T-helper 9 cell (primary cell): Measurements from ENCODE around the gene PSMD5.

Experiments used
- DNase-seq: peaks from one replicate; pipeline ENCODE4 v3.0.0-alpha.2; 2020
- total RNA-seq, 2 donors: gene quantifications; one replicate each; lab custom pipeline; 2026; lab: John Stamatoyannopoulos, UW

PSMD5 gene
- total RNA-seq: 23.9 to 51.6 reads per million in 2 donors

DNA sequence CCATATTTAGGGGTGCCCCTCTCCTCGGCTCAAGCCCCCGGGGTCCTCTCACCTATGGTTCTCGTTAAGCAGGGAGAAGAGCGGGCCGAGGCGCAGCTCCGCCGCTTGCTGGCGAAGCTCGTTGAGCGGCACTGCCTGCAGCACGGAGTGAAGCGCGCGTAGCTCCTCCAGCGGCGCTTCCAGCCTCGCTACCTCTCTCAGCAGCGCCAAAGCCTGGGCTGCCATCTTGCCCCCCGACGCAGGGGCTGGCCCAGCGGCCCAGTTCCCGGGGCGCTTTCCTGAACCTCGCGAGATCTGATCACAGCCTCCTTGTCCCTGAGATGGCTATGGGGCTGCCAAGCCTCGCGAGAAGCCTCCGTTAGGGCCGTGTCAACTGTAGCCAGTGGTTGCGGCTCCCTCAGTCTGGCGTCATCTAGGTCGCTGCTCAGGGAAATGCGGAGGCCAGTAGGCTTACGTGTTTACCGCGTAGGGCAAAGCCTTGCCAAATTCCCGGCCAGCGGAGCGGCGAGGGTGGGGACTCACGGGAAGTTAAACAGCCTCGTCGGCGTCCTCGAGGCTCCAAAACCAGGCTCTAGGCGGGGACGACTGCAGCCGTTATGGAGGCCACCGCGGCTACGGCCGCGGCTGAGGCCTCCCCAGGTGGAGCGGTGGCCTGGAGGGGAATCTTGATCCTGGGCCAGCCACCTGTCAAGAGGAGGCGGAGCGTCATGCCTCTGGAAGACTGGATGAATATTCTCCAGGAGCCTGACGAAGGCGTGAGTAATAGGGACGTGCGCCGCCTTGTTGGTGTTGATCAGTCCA is at the start of gene PSMD5:
Gene PSMD5, minus strand, starts transcription at position 238 of the 801 bp plus-strand sequence. Its CDS starts 13 bp downstream, at position 225.
- peak; percentile 95 for DNase-seq

DNA sequence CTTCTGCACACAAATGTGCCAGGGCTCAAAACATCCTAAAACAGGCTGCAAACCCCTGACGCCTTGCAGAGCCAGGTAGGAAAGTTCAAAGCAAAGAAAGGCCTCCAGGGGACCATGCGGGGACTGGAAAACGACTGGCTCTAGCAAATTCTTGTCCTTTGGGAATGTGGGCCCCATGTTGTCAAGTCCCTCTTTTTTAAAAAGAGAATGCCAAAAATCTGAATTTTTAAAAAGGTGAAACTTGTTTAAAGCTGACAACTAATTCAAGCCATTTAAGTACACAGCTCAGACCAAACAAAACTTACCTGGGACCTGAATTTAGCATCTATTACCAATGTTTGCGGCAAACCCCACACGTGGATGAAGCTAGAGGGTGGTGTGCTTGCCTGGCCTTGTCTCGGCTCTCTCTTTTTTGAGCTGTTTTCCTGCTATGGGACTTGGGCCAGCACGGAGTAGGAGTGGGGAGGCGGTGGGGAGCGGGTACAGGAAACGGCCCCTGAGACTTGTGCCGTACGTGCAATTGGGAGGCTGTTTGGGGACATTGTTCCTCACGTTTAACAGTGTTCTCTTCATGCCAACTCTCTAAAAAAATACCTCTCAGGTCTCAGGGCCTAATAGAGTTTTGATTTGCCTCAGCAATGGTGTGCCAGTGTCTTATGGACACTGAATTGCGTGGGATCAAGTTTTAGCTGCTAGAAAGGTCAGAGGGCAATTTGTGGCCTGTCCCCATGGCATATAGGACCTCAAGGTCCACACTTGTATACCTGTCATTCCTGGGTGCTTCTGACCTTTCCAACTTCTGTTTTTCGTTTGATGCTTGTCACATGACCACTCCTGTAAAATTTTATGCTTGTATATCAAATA is 49.4 kb upstream of the PSMD5 start:
- no peak for DNase-seq

DNA sequence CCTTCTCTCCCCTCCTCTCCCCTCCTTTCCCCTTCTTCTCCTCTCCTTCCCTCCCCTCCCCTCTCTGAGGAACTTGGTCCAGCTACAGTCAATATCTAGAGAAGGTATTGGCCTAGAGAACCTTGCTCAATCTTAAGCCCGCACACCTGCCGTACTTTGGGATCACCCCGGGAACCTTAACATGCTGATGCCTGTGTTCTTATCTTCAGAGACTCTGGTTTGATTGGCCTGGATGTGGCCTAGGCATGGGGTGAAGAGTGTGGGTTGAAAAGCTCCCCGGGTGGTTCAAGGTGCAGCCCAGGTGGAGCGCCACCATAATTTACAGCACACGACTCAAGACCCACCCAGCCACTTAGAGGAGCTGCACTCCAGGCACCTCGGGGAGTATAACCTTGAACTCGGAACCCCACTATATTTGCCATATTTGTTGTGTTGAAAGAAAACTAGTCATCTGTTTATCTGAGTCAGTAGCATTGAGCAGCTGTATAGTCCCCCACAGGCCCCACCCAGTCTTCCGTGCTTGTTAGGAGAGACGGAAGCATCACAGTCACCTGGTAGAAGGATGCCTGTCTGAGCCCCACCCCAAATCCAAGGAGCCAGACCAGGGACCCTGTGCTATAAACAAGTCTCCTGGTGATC is 48.6 kb upstream of the PSMD5 start:
- peak; percentile 32 for DNase-seq

DNA sequence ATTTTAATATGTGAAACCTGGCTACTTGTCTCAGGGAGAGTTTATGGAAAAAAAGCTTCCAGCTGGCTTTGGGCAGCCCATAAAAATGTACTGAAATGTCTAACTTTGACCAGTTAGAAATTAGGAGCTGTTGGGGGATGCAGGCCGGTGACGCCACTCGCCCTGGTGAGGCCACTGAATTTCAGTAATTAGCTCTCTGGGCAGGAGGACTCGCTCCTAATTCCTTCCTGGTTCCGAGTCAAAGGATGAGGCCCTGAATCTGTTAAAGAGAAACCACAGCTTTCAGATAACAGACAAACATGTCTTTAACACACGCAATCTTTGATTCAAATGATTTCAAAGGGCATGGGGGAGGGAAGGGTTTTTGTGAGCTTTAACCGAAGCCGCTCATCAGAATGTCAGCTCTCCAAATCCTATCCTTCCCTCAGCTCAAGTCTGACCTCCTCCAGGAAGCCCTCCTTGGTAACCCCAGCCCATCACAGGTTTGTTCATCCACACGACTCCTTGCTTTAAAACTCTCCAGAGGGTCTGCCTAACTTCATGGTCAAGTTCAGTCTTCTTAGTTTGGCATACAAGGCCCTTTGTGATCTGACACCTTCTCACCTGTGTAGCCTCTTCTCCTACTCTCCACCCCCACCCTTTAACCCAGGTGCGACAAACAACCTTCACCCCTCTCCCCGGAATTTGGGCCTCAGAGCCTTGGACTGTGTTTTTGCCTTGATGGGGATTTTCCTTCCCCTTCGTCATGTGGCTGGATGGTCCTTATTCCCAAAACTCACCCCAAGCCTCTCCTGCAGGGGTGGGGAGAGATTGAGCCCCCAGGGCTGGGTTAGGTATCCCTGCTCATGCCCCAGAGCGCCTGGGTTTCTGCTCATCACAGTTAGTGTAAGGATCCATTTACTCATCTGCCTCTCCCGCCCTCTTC is 47.9 kb upstream of the PSMD5 start:
- DNase-seq: no peak

DNA sequence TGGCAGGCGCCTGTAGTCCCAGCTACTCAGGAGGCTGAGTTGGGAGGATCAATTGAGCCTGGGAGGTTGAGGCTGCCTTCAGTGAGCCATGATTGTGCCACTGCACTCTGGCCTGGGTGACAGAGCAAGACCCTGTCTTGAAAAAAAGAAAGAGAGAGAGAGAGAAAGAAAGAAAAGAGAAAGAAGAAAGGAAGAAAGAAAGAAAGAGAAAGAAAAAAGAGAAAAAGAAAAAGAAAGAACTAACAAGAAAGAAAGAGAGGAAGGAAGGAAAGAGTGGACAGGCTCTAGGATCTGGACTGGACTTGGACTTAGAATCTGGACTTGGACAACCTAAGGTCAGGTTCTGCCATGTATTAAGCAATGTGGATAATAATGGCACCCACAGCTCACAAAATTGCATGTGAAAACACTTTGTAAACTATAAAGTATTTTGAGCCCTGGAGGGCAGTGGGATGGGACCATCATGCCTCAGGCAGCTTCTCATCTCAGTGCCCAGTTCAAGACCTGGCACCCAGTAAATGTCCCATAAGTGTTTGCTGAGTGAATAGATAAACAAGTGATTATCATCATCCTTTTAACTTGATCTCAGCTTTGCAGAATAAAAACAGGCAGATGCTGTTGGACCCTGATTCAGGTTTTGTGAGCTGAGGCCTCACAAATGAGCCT is 47.0 kb upstream of the PSMD5 start:
- DNase-seq: no peak

DNA sequence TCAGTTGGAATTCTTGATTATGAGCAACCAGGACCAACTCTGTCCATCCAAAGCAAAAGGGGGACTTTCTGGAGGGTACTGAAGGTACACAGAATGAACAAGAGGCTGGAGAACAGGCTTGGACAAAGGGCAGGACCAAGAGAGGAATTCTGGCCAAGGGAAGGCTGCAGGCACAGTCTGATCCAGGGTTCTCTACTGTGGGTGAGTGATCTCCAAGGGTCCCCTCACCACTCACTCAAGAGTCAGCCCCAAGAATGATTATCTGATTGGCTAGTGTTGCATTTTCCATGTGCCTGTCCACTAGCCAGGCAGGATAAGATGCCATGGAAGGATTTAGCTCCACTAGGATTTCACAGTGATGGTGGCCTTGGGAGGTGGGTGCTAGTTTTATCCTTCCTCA is 45.9 kb upstream of the PSMD5 start:
- DNase-seq: no peak

DNA sequence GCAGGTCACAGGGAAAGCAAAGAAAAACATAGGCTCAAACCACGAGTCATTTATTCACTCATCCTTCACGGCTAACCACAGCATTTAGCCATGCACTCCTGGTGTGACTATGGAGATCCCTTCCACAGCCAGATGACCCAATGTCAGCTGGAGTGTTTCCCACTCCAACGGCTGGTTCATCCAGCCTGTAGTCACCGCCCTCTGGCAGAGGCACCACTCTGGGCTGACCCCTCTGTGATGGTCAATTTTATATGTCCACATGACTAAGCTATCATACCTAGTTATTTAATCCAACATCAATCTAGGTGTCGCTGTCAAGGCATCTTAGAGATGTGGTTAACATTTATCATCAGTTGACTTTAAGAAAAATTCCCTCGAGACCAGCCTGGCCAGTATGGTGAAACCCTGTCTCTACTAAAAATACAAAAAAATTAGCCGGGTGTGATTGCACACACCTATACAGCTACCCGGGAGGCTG is 43.8 kb upstream of the PSMD5 start:
- no peak for DNase-seq

DNA sequence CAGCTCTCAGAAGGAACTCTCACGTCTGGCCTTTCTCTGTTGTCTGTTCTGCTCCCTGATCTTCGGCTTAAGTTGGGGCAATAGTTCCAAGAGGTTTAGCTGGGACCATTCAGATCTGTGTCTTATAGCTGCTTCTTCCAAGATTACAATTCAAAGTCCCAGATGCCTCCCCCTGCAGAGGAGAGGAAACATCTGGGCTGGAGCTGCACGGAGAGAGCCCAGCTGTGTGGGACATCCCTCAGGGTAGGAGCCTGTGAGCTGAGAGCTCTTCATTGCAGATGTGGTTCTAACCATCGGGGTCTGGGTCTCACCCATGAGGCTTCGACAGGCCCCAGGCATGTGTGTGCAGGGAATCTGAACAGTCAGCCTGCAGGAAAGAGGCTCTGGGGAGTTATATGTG is 43.2 kb upstream of the PSMD5 start:
- no peak for DNase-seq

DNA sequence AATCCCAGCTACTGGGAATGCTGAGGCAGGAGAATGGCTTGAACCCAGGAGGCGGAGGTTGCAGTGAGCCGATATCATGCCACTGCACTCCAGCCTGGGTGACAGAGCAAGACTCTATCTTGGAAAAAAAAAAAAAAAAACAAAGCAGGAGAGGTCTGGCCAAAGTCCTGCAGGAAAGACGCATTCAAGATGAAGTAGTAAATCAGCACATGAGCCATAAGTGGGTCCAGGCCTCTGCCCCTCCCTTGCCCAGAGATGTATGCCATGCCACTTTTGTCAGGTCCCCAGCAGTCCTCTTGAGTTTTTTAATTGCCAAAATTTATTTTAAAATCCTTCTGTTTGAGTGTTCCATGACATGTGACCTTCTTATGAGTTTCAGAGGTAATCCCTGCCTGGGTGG is 42.7 kb upstream of the PSMD5 start:
- no peak for DNase-seq

DNA sequence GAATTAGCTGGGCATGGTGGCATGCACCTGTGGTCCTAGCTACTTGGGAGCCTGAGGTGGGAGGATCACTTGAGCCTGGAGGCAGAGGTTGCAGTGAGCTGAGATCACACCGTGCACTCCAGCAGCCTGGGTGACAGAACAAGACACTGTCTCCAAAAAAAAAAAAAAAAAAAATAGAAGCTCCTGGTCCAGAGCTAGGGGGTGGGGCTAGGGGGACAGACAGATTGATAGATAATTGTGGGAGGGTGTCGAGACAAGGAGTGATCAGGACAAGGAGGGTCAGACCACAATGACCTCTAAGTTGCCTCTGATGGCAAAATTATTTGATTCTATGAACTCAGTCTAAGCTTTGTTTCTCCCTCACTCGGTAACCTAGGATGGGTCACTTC is 40.9 kb upstream of the PSMD5 start:
- no peak for DNase-seq

DNA sequence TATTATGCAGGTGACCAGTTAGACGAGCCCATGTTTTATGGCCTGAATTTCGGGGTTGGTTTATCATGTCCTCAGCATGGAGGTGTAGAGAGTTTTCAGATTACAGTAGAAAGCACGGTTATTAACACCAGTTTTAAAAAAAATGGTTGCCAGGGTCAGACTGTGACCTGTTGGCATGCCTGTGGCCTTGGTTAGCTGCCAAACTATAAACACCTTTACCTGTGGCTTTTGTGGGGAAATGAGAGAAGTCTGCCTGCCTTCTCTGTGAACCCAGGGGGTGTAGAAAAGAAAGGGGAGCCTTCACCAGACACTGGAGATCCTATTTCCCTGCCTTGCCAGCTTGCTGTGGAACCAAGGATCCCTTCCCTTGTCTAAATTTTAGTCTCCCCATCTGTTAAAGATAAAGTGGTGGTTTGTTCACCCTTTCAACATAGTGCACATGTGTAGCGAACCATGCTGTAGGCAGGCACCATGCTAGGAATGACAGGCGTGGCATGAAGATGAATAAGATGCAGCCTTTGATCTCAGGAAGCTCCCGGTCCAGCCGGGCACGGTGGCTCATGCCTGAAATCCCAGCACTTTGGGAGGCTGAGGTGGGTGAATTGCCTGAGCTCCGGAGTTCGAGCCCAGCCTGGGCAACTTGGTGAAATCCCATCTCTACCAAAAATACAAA is 40.3 kb upstream of the PSMD5 start:
- no peak for DNase-seq

DNA sequence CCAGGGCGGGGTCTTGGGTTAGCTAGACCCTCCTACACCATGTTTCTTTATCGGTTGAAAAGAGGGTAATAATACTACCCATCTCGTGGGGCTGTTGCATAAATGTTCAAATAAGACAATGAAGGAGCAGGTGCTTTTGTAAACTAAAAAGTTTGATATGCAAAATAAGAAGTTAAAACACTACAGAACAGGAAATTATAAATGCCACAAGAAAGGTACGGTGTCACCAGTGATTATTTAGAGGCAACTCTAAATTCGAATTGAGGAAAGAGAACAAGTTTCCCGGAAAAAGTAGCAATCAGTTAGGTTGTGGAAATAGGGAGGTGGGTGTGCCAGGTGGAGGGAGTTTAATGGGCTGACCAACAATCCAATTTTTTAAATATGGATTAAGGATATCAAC is 36.7 kb upstream of the PSMD5 start:
- DNase-seq: no peak

DNA sequence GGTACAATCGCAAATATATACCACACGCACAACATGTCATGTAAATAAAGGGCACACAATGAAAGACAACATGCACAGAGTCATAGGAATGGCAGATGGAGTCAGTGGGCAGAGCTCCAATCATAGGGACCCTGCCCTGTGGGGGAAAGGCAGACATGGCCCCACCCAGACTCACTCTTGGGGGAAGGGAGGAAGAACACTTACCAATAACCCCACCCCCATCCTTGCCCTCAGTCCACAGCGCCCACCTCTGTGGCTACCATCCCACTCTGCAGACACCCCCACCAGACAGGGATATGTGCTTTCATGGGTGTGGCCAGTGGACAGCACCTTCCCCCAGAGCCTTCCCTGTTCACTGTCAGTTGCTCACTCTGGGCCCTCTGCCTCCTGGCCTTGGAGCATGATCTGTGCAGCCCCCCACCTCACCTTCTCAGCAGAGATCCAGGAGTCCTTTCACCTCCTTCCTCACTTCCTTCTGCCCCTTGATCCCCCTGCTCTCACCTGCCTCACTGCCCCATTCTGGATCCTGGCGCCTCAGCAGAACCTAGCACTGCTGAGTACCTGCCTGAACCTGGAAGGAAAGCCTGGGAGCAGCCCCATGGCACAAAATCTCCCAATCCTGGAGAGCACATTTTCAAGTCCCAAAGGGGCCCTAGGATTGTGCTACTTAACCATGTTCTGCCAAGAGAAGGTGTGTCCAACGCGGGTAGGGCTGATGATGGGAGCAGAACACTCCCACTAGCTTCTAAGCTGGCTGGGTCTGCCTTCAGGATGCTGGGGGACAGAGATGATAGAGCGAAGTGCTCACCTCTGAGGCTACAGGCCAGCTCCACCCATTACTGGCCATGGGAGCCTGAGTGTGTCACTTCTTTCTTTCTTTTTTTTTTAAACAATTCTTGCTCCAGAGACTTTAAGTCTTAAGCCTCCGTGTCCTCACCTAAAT is 35.7 kb upstream of the PSMD5 start:
- no peak for DNase-seq

DNA sequence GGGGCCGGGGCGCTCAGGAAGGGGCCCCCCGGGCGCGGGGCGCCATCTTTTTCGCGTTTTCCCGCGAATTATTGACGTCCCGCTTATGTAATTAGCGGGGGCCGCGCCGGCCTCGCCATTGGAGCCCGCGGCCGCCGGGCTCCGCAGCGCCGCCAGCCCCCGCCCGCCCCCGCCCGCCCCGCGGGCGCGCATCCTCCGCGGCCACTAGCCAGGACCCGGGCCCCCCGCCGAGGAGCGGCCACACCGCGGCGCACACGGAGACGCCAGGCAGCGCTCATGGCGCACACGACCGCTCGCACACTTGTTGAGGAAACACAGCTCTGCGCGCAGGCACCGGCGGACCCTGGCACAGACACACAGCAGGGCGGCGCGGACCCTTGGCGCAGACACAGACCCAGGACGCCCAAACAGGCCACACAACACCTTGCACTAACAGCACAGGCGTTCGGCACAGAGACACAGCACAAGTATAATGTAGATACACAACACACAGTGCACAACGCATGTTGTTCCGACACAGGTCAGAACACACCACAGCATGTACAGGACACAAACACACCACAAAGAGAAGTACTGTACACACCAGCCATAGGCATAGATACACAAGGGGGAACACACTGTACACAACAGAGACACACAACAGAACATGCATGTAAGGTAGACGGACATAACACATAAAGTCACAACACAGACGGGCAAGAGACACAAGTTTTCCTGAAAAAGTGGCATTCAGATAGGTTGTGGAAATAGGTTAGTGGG is 34.7 kb upstream of the PSMD5 start:
- peak; percentile 54 for DNase-seq

DNA sequence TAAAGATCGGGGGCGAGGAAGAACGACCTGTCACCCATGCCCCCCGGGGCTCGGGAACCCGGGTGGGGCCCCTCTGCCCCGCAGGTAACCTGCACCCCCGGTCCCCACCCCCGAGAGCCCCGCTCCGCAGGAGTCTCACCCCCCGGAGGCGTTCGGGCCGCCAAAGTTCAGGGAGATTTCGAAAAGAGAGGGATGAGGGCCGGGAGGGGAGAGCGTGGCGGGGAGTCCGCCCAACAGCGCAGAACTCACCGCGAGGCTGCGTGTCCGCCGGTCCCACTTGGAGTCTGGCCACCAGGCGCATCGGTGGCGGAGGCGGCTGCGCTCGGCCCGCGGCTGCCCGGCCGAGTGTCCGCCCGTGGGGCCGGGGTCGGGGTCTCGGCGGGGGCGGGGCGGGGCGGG is 34.1 kb upstream of the PSMD5 start, which contains the start of gene PHF19:
Gene PHF19, minus strand, starts transcription at position 347 of the 399 bp plus-strand sequence. CDS start 2,447 bp downstream, outside the sequence.
- DNase-seq: no peak

DNA sequence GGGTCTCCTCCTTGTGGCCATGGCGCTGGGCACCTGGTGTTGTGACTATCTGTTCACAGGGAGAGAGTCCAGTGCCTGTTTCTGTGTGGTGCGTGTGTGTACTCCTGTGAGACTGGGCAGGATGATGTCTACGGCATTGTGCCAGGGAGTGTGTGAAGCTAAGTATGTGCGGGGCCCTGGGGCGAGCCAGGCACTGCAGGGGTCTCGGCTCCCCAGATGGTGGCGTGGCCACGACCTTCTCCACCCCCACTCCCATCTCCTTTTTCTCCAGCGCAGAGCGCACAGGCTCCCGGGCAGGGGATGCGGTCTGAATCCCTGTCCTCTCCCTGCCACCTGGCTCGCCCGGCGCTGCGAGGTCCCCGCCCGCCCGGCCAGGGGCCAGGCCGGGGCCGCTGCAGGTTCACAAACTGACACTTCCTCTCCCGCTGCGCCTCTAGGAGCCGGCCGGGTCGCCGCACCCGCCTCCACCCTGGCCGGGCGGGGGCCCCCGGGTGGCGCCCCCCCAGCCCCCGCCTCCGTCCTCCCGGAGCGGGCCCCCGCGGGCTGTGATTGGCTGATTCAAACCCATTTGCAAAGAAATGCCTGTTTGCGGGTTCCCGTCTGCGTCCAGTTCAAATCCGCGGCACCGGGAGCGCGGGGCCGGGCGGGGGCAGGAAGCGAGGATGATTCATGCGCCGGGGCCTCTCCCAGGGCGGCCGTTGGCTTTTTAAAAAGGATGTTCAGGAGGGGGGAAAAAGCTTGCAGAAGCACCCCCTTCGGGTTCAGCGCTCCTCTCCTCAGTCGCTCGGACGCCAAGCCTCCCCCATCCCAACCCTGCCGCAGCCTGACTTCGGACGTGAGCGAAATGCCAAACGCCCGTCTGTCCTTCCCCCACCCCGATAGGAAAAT is 33.5 kb upstream of the PSMD5 start:
- DNase-seq: peak; percentile 74

DNA sequence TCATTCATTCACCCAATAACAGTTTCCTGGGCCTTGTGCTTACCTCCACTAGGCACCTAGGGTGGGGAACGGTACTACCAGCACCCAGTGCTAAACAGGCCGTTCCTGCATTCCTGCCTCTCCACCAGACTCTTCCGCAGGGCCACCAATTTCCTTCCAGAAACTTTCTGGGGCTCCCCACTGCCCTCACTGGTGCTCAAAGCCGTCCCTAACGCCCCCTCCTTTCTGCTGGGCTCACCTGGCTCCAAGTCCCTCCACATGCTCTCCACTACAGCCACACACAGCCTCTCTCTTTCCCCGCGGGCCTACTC is 32.9 kb upstream of the PSMD5 start:
- DNase-seq: no peak

DNA sequence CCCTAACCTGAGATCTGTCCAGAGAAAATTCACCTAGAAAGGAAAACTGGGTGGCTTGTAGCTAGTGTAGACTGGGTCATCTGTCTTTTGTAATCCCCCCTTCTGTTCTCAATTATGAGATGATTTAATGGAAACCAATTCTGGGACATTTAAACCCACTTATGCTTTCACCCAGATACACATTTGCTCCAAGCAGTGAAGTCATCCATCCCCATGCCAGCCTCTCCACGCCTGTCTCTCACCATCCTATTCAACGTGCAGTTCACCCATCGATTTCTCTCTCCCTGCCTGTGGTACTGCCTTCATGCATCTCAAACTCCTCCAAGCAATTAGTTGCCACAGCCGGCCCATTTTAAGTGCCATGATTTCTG is 32.5 kb upstream of the PSMD5 start:
- DNase-seq: no peak
